Esophagus muscularis mucosa (tissue), 4 donors: ENCODE data around the gene DZANK1. TPM values are rescaled to one million over a fixed set of nuclear protein-coding genes. Genes with fewer than 3 reads are reported as not detected.
"Not testable (repeated sequence)": the region's sequence is repeated elsewhere in the genome, so short reads cannot be mapped to it uniquely, and the experiment has no call there.

Experiments
- DNase-seq: peaks from one replicate; pipeline ENCODE4 v3.0.0-alpha.2; 2017; ENCODE audit errors: extremely low spot score
- H3K27ac ChIP-seq, 4 donors: fragments of 200-600 bp; sonication (generic); replicated peaks in 1 of 4; 1 replicate in 3 of 4; 2 replicates in 1 of 4; pipeline ENCODE4 v1.5.1; 2016 to 2019; ENCODE audit warnings: mild to moderate bottlenecking in 1 of 4
- H3K27me3 ChIP-seq, 4 donors: fragments of 200-600 bp; sonication (generic); one replicate each; pipeline versions ENCODE4 v1.5.1 to v1.6.0; 2016 to 2019
- H3K36me3 ChIP-seq, 4 donors: fragments of 200-600 bp; sonication (generic); one replicate each; pipeline ENCODE4 v1.5.1; 2016 to 2019
- H3K4me1 ChIP-seq, 4 donors: fragments of 200-600 bp; sonication (generic); one replicate each; pipeline ENCODE4 v1.5.1; 2016 to 2019
- H3K4me3 ChIP-seq, 4 donors: fragments of 200-600 bp; sonication (generic); 1 replicate in 2 of 4; 2 replicates in 2 of 4; pipeline ENCODE4 v1.5.1; 2016 to 2019; ENCODE audit warnings: mild to moderate bottlenecking in 4 of 4, moderate library complexity in 1 of 4
- H3K9me3 ChIP-seq, 4 donors: fragments of 200-600 bp; sonication (generic); 1 replicate in 3 of 4; 2 replicates in 1 of 4; pipeline ENCODE4 v1.5.1; 2016 to 2019
- EP300 ChIP-seq: sonication (generic); formaldehyde crosslinking; IDR thresholded peaks from one replicate; pipeline ENCODE4 v1.6.1; 2017; ENCODE audit warnings: antibody characterized with exemption
- POLR2A ChIP-seq: fragments of 450-650 bp; IDR thresholded peaks from one replicate; pipeline ENCODE4 v1.6.1; 2017; ENCODE audit warnings: antibody characterized with exemption, moderate library complexity, mild to moderate bottlenecking, low read depth
- POLR2AphosphoS5 ChIP-seq, 2 donors: sonication (generic); formaldehyde crosslinking; IDR thresholded peaks; one replicate each; pipeline ENCODE4 v1.6.1; 2017; ENCODE audit warnings: antibody characterized with exemption in 2 of 2
- WGBS: methylation state at CpG from one replicate; pipeline ENCODE4 v1.1.5; 2018; 5-methylcytosine and 5-hydroxymethylcytosine counted together
- intact Hi-C: fragments of 100-400 bp; cut with DNase I; formaldehyde crosslinking; loops from one replicate; pipeline ENCODE4 v1.15.1; 2023
- total RNA-seq, 4 donors: library from RNA; depleted of rRNA; stranded (reverse); fragments of >200 nt; gene quantifications; one replicate each; pipeline versions ENCODE4 v1.1.0 to v1.2.1, GENCODE V29; 2016
- TF ChIP-seq, protein P1 (sequence below), 3 experiments: fragments of 200-600 bp in 2 of 3; fragments of 450-650 bp in 1 of 3; sonication (generic) in 2 of 3; IDR thresholded peaks; one replicate each; pipeline ENCODE4 v1.5.1; 2017 to 2019; ENCODE audit warnings: antibody characterized with exemption in 3 of 3, mild to moderate bottlenecking in 2 of 3, moderate library complexity in 1 of 3

DZANK1 gene
- total RNA-seq, 4 donors from 2014 or later: 1.3 to 2.1 (median 1.4) TPM

DNA sequence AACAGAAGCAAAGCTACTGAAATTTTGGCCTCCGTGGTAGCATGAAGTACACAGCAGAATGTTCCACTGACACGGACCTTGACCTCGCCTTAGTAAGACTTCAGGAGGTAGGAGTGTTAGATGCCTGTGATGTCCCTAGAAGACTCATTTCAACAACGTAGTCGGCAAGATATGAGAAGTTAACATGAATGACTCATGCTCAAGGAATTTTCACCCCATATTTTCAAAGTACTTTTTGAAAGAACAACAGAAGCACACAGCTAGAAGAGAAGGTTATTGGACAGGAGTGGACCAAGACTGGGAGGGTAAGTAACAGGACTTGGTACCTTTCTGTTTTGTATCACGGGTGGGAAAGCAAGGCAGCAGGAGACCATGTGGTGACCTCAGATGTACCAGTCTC, 78.0 kb downstream of the DZANK1 start:
- H3K4me3 ChIP-seq: no peak overlapping the region
- H3K4me1 ChIP-seq: no peaks in the 10 kb centered on the region
- H3K36me3 ChIP-seq: peaks cover 0 to 47% (median 7%) of the 10 kb centered on the region in 4 donors
- no peak overlapping the region for H3K27ac ChIP-seq
- DNase-seq: no peak
- no peak for TF ChIP-seq POLR2AphosphoS5 (IDR thresholded peaks at IDR 0.05)
- TF ChIP-seq, protein P1, sequence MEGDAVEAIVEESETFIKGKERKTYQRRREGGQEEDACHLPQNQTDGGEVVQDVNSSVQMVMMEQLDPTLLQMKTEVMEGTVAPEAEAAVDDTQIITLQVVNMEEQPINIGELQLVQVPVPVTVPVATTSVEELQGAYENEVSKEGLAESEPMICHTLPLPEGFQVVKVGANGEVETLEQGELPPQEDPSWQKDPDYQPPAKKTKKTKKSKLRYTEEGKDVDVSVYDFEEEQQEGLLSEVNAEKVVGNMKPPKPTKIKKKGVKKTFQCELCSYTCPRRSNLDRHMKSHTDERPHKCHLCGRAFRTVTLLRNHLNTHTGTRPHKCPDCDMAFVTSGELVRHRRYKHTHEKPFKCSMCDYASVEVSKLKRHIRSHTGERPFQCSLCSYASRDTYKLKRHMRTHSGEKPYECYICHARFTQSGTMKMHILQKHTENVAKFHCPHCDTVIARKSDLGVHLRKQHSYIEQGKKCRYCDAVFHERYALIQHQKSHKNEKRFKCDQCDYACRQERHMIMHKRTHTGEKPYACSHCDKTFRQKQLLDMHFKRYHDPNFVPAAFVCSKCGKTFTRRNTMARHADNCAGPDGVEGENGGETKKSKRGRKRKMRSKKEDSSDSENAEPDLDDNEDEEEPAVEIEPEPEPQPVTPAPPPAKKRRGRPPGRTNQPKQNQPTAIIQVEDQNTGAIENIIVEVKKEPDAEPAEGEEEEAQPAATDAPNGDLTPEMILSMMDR (IDR thresholded peaks at IDR 0.05): no peak
- TF ChIP-seq EP300: no peak
- no peak for TF ChIP-seq POLR2A
- intact Hi-C loops: no loop called here
- H3K9me3 ChIP-seq: no peaks in the 10 kb centered on the region
- 76% methylated on average over 6 of the region's 6 CpGs for WGBS
- no peaks in the 10 kb centered on the region for H3K27me3 ChIP-seq

DNA sequence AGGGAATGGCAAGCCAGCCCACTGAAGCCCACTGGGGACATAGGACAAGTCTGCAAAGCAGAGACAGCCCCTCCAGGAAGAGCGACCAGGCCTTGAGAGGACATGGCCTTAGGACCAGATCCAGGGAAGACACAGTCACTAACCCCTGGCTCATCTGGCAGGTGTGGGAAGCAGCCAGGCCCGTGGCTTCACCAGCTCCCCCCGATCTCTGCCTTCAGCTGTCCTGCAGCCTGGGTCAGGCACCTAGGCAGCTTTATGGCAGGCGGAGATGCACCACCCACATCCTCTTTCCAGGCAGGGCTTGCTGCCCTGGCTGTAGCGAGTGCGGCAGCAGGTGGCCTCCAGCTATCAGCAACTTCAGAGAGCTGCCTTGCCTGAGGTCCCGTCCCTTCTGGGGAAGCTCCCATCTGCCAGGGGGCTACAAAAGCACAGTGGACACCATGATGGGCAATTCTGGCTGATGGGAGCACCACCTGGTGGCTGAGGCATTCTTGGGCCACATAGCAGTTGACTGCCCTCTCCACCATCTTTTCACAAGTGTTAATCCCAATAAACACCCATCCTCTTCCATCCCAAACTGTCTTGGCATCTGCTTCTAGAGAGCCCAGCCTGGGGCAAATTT, 85.8 kb downstream of the DZANK1 start:
- intact Hi-C loops: no loop called here
- no peak overlapping the region for H3K4me3 ChIP-seq
- H3K9me3 ChIP-seq: no peaks in the 10 kb centered on the region
- peaks cover 0 to 25% (median 5%) of the 10 kb centered on the region in 4 donors for H3K36me3 ChIP-seq
- no peak overlapping the region for H3K27ac ChIP-seq
- no peaks in the 10 kb centered on the region for H3K27me3 ChIP-seq
- H3K4me1 ChIP-seq: no peaks in the 10 kb centered on the region
- DNase-seq: no peak
- no peak for TF ChIP-seq POLR2A
- TF ChIP-seq POLR2AphosphoS5 (IDR thresholded peaks at IDR 0.05): no peak
- no peak for TF ChIP-seq EP300
- TF ChIP-seq, protein P1 (IDR thresholded peaks at IDR 0.05): no peak
- 86% methylated on average over 6 of the region's 7 CpGs for WGBS

DNA sequence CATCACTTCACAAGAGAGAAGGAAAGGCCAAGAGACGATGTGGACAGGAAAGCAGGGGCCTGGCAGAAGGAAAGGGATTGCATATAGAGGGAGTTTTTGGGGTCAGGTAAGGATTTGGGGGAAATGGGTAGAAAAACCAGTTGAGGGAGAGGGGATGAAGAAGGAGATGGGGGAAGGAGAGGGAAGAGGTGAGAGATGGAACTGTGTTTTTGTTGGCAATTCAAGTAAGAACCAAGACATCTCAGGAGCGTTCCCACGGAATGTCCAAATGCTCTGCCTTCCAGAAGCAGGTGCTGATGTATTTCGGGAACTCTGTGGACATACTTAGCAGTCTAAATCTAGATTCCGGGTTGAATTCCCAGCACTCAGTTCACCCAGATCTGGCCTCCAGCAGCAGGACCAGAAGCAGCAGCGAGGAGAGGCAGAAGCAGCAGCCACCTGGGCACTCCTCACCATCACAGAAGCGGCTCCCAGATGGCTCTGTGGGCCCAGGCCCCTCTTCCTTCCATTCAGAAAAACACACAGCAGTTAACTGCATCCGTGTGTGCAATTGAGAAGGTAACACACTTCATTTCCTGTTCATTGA, 88.8 kb downstream of the DZANK1 start:
- Histone ChIP-seq H3K4me1 (no peaks in the 10 kb centered on the region), H3K27me3 (no peaks in the 10 kb centered on the region), H3K27ac (no peak overlapping the region), H3K9me3 (no peaks in the 10 kb centered on the region), H3K4me3 (no peak overlapping the region), H3K36me3 (no peaks in the 10 kb centered on the region)
- WGBS: 72% methylated on average over 8 of the region's 8 CpGs
- TF ChIP-seq EP300: no peak
- no peak for TF ChIP-seq POLR2AphosphoS5 (IDR thresholded peaks at IDR 0.05)
- TF ChIP-seq, protein P1 (IDR thresholded peaks at IDR 0.05): no peak
- TF ChIP-seq POLR2A: no peak
- no peak for DNase-seq
- intact Hi-C loops: no loop called here

DNA sequence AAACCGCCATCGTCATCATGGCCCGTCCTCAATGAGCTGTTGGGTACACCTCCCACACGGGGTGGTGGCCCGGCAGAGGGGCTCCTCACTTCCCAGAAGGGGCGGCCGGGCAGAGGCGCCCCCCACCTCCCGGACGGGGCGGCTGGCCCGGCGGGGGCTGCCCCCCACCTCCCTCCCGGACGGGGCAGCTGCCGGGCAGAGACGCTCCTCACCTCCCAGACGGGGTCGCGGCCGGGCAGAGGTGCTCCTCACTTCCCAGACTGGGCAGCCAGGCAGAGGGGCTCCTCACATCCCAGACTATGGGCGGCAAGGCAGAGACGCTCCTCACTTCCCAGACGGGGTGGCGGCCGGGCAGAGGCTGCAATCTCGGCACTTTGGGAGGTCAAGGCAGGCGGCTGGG, 91.3 kb downstream of the DZANK1 start:
- H3K4me1 ChIP-seq, DNase-seq, H3K36me3 ChIP-seq, H3K27me3 ChIP-seq, H3K4me3 ChIP-seq, intact Hi-C loops, H3K27ac ChIP-seq, H3K9me3 ChIP-seq: not testable (repeated sequence)
- WGBS: 98% methylated on average over 7 of the region's 28 CpGs

DNA sequence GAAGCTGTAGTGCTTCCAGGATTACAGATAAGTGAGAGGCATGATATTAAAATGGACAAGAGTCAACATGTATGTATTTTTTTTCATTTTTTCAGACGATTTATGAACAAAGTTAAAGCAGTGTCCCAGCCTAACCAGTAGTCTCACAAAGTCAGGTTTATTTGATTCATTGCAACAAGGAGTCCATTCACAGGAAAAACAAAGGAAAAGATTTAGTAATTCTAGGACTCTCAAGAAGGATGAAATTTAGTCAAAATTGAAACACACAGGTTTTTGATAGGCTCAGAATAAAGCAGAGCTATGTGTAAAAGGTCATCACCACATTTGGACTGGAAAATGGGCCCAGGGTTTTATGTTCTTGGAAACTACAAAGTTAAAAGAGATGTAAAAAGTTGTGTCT, 94.5 kb downstream of the DZANK1 start:
- H3K4me3 ChIP-seq: no peak overlapping the region
- H3K36me3 ChIP-seq: no peaks in the 10 kb centered on the region
- H3K27me3 ChIP-seq: no peaks in the 10 kb centered on the region
- intact Hi-C loops: no loop called here
- H3K27ac ChIP-seq: no peak overlapping the region
- no peak for DNase-seq
- TF ChIP-seq POLR2A (no peak), EP300 (no peak), POLR2AphosphoS5 (IDR thresholded peaks at IDR 0.05) (no peak)
- TF ChIP-seq, protein P1 (IDR thresholded peaks at IDR 0.05): no peak
- H3K4me1 ChIP-seq: no peaks in the 10 kb centered on the region
- H3K9me3 ChIP-seq: no peaks in the 10 kb centered on the region
- WGBS: 54% methylated on average over 1 of the region's 1 CpG
